ENCODE measurements around the gene PHLDA2. TPM values are rescaled to one million over a fixed set of nuclear protein-coding genes. Genes with fewer than 3 reads are reported as not detected.

PHLDA2 gene
- 1 to 10 TPM; 1.1 TPM for total RNA-seq
- 1 to 10 TPM in 1 of 2 donors, under 1 TPM in 1; 0.58 to 1.9 TPM for polyA plus RNA-seq

GRCh38 chr11:2928605-2929530, at the start of gene PHLDA2:
PHLDA2 (minus strand) TSS chr11:2929420; CDS start chr11:2929364, 56 bp downstream.
- Histone ChIP-seq H3K36me3 (ENCODE audit: insufficient read depth, low read length) (no peaks in the 10 kb centered on the region), H3K9me3 (ENCODE audit: control insufficient read depth in 1 of 2, low read length in 2 of 2) (no peaks in the 10 kb centered on the region), H3K27me3 (ENCODE audit: insufficient read depth, low read length) (no peaks in the 10 kb centered on the region), H3K27ac (ENCODE audit: low read depth, low read length) (peak within 1 kb of the TSS; percentile 30), H3K4me3 (ENCODE audit: low read length in 2 of 2) (peak within 1 kb of the TSS; percentile 54 to 60), H3K4me1 (ENCODE audit: insufficient read depth, low read length) (peaks cover 40% of the 10 kb centered on the region)
- Mint-ChIP-seq H3K9me3 (peaks cover 0 to 4% (median 0%) of the 10 kb centered on the region in 8 donors), H3K36me3 (no peaks in the 10 kb centered on the region), H3K27ac (peak within 1 kb of the TSS; percentile 82 to 94 (median 87)), H3K27me3 (peaks cover 3 to 4% of the 10 kb centered on the region in 2 donors), H3K4me3 (peak within 1 kb of the TSS; percentile 83 to 94 (median 88)), H3K4me1 (peaks cover 12 to 42% (median 17%) of the 10 kb centered on the region in 4 donors)
- intact Hi-C loops (cut with micrococcal nuclease): no loop called here
- DNase-seq: peak; percentile 64 to 75 (median 70)
- POLR2A ChIA-PET (ENCODE audit: partially characterized antibody): interaction anchor here (0.6 to 2.3 kb wide), 16 partner anchors 11 to 551 kb away, joined by 3 to 21 read pairs (median 6); partner anchors contain the start of gene NAP1L4
- CTCF ChIA-PET (ENCODE audit: partially characterized antibody): interaction anchor here (0.8 to 3.1 kb wide), 11 partner anchors 11 to 503 kb away, joined by 3 to 30 read pairs (median 9); no protein-coding TSS in a partner anchor

- Histone ChIP-seq H3K27ac (ENCODE audit: low read depth, low read length) (no peak overlapping the region), H3K9me3 (ENCODE audit: control insufficient read depth in 1 of 2, low read length in 2 of 2) (no peaks in the 10 kb centered on the region), H3K4me3 (ENCODE audit: low read length in 2 of 2) (no peak overlapping the region), H3K4me1 (ENCODE audit: insufficient read depth, low read length) (peaks cover 24% of the 10 kb centered on the region), H3K27me3 (ENCODE audit: insufficient read depth, low read length) (no peaks in the 10 kb centered on the region), H3K36me3 (ENCODE audit: insufficient read depth, low read length) (peaks cover 62% of the 10 kb centered on the region)
- H3K4me3 Mint-ChIP-seq: no peak overlapping the region
- DNase-seq: no peak
- intact Hi-C loops (cut with micrococcal nuclease): no loop called here
- CTCF ChIA-PET (ENCODE audit: partially characterized antibody): interaction anchor here (3.3 to 3.7 kb wide), 4 partner anchors 23 to 46 kb away, joined by 19 to 49 read pairs (median 28); no protein-coding TSS in a partner anchor
- no peaks in the 10 kb centered on the region for H3K9me3 Mint-ChIP-seq
- peaks cover 25 to 57% (median 42%) of the 10 kb centered on the region in 4 donors for H3K4me1 Mint-ChIP-seq
- no peaks in the 10 kb centered on the region for H3K27me3 Mint-ChIP-seq
- POLR2A ChIA-PET (ENCODE audit: partially characterized antibody): interaction anchor here (2.1 kb wide), 1 partner anchor 37 kb away, joined by 18 read pairs; no protein-coding TSS in a partner anchor
- peak overlapping the region in 3 of 7 donors; percentile 72 to 88 (median 76) for H3K27ac Mint-ChIP-seq
- peaks cover 33 to 72% of the 10 kb centered on the region in 2 donors for H3K36me3 Mint-ChIP-seq
Observed at GRCh38 chr11:2977113-2977512, 47.9 kb upstream of the PHLDA2 start.

GRCh38 chr11:2976294-2977063, 47.3 kb upstream of the PHLDA2 start:
- H3K27me3 Mint-ChIP-seq: no peaks in the 10 kb centered on the region
- CTCF ChIA-PET (ENCODE audit: partially characterized antibody): interaction anchor here (0.9 to 3.7 kb wide), 13 partner anchors 10 to 443 kb away, joined by 3 to 49 read pairs (median 7); no protein-coding TSS in a partner anchor
- intact Hi-C loops (cut with micrococcal nuclease): no loop called here
- POLR2A ChIA-PET (ENCODE audit: partially characterized antibody): interaction anchor here (0.7 to 2.4 kb wide), 7 partner anchors 10 to 115 kb away, joined by 3 to 18 read pairs (median 4); no protein-coding TSS in a partner anchor
- Histone ChIP-seq H3K4me3 (ENCODE audit: low read length in 2 of 2) (no peak overlapping the region), H3K4me1 (ENCODE audit: insufficient read depth, low read length) (peaks cover 19% of the 10 kb centered on the region), H3K27ac (ENCODE audit: low read depth, low read length) (no peak overlapping the region), H3K36me3 (ENCODE audit: insufficient read depth, low read length) (peaks cover 68% of the 10 kb centered on the region), H3K27me3 (ENCODE audit: insufficient read depth, low read length) (no peaks in the 10 kb centered on the region), H3K9me3 (ENCODE audit: control insufficient read depth in 1 of 2, low read length in 2 of 2) (no peaks in the 10 kb centered on the region)
- DNase-seq: no peak
- H3K9me3 Mint-ChIP-seq: no peaks in the 10 kb centered on the region
- peaks cover 36 to 72% of the 10 kb centered on the region in 2 donors for H3K36me3 Mint-ChIP-seq
- H3K4me3 Mint-ChIP-seq: peak overlapping the region in 1 of 8 donors; percentile 58
- peaks cover 19 to 51% (median 36%) of the 10 kb centered on the region in 4 donors for H3K4me1 Mint-ChIP-seq
- peak overlapping the region in 5 of 7 donors; percentile 8 to 88 (median 72) for H3K27ac Mint-ChIP-seq

DNA sequence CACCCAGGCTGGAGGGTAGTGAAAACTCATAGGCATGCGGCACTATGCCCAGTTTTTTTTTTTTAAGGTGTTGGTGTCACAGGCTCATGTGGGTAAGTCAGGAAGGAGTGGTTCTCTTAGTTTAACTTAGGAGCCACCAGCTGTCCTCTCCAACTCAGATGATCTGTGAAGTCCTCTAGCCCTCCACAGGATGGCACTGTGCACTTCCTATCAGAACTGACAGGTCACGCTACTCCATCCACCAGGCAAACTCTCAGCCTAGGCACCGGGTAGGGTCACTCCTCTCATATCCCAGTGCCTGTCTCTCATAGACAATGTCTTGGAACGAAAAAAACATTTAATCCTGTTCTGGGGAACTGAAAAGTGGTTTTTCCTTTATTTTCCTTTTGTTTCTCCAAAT, 46.4 kb upstream of the PHLDA2 start:
- peak; percentile 47 to 63 (median 49) for DNase-seq
- no peak overlapping the region for H3K27ac ChIP-seq (ENCODE audit: low read depth, low read length)
- intact Hi-C loops (cut with micrococcal nuclease): loop anchor here (1.0 kb wide), 3 partner anchors 17 to 116 kb away; partner anchors contain the start of gene NAP1L4
- Mint-ChIP-seq H3K4me1 (peaks cover 21 to 44% (median 36%) of the 10 kb centered on the region in 4 donors), H3K9me3 (no peaks in the 10 kb centered on the region), H3K4me3 (no peak overlapping the region), H3K27ac (peak overlapping the region in 3 of 7 donors; percentile 30 to 69 (median 51)), H3K27me3 (no peaks in the 10 kb centered on the region), H3K36me3 (peaks cover 45 to 80% of the 10 kb centered on the region in 2 donors)
- H3K4me3 ChIP-seq (ENCODE audit: low read length in 2 of 2): no peak overlapping the region
- H3K9me3 ChIP-seq (ENCODE audit: control insufficient read depth in 1 of 2, low read length in 2 of 2): no peaks in the 10 kb centered on the region
- no peaks in the 10 kb centered on the region for H3K27me3 ChIP-seq (ENCODE audit: insufficient read depth, low read length)
- peaks cover 12% of the 10 kb centered on the region for H3K4me1 ChIP-seq (ENCODE audit: insufficient read depth, low read length)
- ChIA-PET POLR2A (ENCODE audit: partially characterized antibody) (interaction anchor here (1.5 to 2.4 kb wide), 6 partner anchors 13 to 116 kb away, joined by 3 to 18 read pairs (median 6); no protein-coding TSS in a partner anchor), CTCF (ENCODE audit: partially characterized antibody) (interaction anchor here (0.9 to 3.7 kb wide), 17 partner anchors 10 to 442 kb away, joined by 3 to 49 read pairs (median 5); partner anchors contain the start of gene PHLDA2)
- peaks cover 76% of the 10 kb centered on the region for H3K36me3 ChIP-seq (ENCODE audit: insufficient read depth, low read length)

GRCh38 chr11:2974272-2974671, 45.1 kb upstream of the PHLDA2 start:
- DNase-seq: no peak
- Mint-ChIP-seq H3K4me1 (peaks cover 23 to 43% (median 36%) of the 10 kb centered on the region in 4 donors), H3K9me3 (no peaks in the 10 kb centered on the region), H3K27me3 (no peaks in the 10 kb centered on the region), H3K4me3 (no peak overlapping the region), H3K36me3 (peaks cover 58 to 91% of the 10 kb centered on the region in 2 donors), H3K27ac (peak overlapping the region in 4 of 7 donors; percentile 25 to 55 (median 44))
- Histone ChIP-seq H3K9me3 (ENCODE audit: control insufficient read depth in 1 of 2, low read length in 2 of 2) (no peaks in the 10 kb centered on the region), H3K27ac (ENCODE audit: low read depth, low read length) (no peak overlapping the region), H3K36me3 (ENCODE audit: insufficient read depth, low read length) (peaks cover 90% of the 10 kb centered on the region), H3K4me1 (ENCODE audit: insufficient read depth, low read length) (peaks cover 2% of the 10 kb centered on the region), H3K4me3 (ENCODE audit: low read length in 2 of 2) (no peak overlapping the region), H3K27me3 (ENCODE audit: insufficient read depth, low read length) (no peaks in the 10 kb centered on the region)
- intact Hi-C loops (cut with micrococcal nuclease): no loop called here
- CTCF ChIA-PET (ENCODE audit: partially characterized antibody): interaction anchor here (0.8 to 3.7 kb wide), 11 partner anchors 8 to 441 kb away, joined by 4 to 49 read pairs (median 19); no protein-coding TSS in a partner anchor
- POLR2A ChIA-PET (ENCODE audit: partially characterized antibody): interaction anchor here (0.7 to 2.4 kb wide), 2 partner anchors 14 to 53 kb away, joined by 3 to 7 read pairs; no protein-coding TSS in a partner anchor

DNA sequence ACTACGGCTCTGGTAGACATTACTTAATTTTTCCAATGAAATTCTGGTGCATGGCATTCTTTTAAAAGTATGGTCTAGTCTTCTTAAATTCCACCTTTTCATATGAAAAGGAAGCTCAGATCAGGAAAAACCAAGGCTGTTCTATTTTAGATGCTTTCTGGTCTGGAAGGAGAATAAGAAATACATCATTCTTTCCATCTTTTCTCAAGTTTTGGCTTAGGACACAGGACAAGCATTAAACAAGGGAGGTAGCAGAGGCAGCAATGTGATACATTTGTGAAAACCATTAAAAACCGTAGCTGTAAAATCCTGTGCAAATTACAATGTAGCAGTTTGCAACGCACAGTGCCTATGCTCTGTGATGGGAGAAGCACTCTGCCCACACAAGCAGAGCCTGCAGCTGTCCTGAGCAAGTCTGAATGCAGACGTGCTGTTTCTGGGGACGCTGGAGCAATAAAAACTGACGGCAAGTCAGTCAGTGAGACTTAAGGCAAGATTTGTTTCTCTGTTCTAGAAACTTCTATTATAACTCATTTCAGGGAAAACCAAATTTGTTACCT, 39.2 kb upstream of the PHLDA2 start:
- ChIA-PET CTCF (ENCODE audit: partially characterized antibody) (interaction anchor here (1.0 to 1.7 kb wide), 3 partner anchors 15 to 53 kb away, joined by 3 to 4 read pairs (median 4); no protein-coding TSS in a partner anchor), POLR2A (ENCODE audit: partially characterized antibody) (interaction anchor here (0.6 to 1.2 kb wide), 4 partner anchors 16 to 46 kb away, joined by 3 to 4 read pairs (median 3); no protein-coding TSS in a partner anchor)
- H3K9me3 Mint-ChIP-seq: no peaks in the 10 kb centered on the region
- no peaks in the 10 kb centered on the region for H3K9me3 ChIP-seq (ENCODE audit: control insufficient read depth in 1 of 2, low read length in 2 of 2)
- H3K27me3 Mint-ChIP-seq: no peaks in the 10 kb centered on the region
- H3K4me3 Mint-ChIP-seq: no peak overlapping the region
- H3K4me1 ChIP-seq (ENCODE audit: insufficient read depth, low read length): no peaks in the 10 kb centered on the region
- peaks cover 93% of the 10 kb centered on the region for H3K36me3 ChIP-seq (ENCODE audit: insufficient read depth, low read length)
- DNase-seq: no peak
- no peak overlapping the region for H3K4me3 ChIP-seq (ENCODE audit: low read length in 2 of 2)
- no peaks in the 10 kb centered on the region for H3K27me3 ChIP-seq (ENCODE audit: insufficient read depth, low read length)
- H3K4me1 Mint-ChIP-seq: peaks cover 14 to 33% (median 17%) of the 10 kb centered on the region in 4 donors
- intact Hi-C loops (cut with micrococcal nuclease): no loop called here
- peak overlapping the region in 2 of 7 donors; percentile 13 to 51 for H3K27ac Mint-ChIP-seq
- no peak overlapping the region for H3K27ac ChIP-seq (ENCODE audit: low read depth, low read length)
- H3K36me3 Mint-ChIP-seq: peaks cover 75 to 95% of the 10 kb centered on the region in 2 donors
